NCI-H345 (cell line): ENCODE data around the gene CORO1A.
"Not testable (repeated sequence)": the region's sequence is repeated elsewhere in the genome, so short reads cannot be mapped to it uniquely, and the experiment has no call there.

Source experiments
- DNase-seq: peaks from one replicate; lab custom pipeline; 2025; lab: John Stamatoyannopoulos, UW

CORO1A gene

DNA sequence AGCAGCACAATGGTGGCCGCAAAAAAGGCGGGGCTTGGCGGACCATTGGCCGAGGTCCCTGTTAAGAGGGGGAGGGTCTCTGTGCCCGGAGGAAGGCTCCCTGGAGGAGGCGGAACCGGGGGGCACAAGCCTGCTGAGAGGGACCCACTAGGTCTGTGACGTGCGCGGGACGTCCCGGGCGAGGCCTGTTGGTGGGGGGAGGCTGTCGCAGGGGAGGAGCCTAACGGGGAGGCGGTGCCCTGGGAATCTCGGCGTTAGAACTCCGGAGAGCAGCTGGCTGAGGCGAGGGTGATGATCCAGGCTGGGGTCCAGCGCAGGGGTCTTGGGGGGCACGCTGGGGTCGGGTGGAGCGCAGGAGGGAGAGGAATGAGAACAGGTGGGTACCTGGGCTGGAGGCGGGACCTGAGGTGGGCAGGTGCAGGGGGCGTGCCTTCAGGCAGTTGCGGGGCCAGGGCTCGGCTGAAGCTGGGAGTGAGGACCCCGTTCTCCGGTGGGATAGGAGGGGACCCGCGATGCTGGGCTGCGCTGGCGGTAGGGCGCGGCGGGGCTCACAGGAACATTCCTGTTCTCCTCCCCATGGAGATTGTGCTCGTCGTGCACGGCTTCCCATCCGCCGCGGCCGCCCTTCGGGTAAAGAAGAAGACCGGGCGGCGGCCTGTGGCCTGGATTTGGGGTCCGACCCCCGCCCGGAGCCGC lies 22.3 kb downstream of the CORO1A start:
- DNase-seq = not testable (repeated sequence)

DNA sequence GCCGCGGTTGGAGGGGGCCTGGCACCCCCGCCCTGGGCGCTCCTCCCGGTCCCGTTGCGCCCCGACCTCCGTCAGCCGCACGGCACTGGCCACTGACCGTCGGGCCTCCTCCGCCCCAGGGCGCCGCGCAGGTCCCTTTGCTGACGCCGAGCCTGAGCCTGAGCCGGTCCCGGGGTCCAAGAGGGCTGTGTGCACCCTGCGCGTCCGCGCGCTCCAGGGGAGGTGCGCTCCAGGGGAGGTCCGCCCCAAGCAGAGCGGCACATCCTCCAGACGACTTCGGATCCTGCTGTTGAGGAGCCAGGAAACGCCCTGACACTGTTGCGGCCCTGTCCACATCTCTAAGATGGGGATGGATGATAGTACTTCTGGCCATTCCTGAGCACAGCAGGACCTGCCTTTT lies 22.9 kb downstream of the CORO1A start:
- DNase-seq = not testable (repeated sequence)

DNA sequence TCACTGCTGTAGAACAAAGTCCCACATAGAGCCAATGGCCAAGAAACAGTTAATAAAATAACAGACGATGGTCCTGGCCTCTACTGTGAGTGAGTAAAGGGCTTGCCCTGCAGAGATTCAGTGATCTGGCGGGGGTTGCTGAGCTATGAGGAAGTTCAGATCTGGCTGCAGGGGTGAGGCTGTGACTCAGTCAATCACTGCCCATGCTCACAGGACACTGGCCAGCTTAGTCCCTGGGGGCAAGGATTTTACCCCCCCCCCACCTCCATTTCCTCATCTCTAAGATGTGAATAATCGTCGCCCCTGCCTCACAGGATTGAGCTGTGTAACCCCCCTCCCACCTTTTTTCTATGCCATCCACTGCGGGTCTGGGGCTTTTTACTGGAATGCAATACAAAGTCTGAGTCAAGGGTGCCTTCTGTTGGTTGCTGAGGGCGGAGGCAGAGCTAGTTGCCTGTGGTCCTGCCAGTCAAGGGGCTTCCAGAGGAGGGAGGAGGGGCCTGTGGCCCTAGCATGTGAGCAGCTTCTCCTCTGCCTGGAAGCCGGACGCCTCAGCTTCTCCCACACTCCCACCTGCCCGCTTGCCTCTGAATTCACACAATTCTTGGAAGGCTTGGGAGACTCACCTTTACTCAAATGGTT lies 23.8 kb downstream of the CORO1A start:
- DNase-seq = not testable (repeated sequence)

DNA sequence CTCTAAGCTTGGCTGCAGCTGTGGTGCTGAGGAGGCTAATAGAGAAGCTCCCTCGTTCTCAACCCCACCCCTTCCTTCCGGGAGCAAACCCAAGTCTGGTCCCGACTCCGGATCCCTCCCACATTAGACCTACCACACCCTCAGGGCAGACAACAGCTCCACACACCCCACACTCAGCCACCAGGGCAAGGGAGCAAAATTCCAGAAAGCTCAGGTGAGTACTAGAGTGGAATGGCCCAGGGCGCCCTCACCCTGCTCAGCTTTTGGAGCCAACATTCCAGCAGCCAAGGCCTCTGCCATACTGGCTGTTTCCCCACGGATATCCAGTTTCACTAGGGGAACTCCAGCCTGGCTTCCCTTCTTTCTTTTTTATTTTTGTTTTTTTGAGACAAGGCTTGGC lies 25.6 kb downstream of the CORO1A start:
- not testable (repeated sequence) for DNase-seq

DNA sequence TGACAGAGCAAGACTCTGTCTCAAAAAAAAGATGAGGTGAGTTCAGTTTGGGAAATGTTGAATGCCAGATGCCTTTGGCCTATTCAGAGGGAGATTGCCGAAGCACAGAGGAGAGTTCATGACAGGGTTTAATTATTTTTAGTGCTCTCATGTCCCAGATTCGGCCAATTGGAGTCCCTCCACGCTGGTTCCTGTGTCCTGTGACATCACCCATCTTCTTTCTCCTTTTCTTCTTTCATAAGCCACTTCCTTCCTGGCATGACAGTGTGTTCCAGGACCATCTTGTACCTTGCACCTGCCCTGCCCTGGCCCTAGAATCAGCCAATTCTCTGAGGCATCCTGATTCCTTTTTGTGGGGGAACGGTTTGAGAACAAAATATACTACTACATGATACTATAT lies 28.0 kb downstream of the CORO1A start:
- DNase-seq = not testable (repeated sequence)

DNA sequence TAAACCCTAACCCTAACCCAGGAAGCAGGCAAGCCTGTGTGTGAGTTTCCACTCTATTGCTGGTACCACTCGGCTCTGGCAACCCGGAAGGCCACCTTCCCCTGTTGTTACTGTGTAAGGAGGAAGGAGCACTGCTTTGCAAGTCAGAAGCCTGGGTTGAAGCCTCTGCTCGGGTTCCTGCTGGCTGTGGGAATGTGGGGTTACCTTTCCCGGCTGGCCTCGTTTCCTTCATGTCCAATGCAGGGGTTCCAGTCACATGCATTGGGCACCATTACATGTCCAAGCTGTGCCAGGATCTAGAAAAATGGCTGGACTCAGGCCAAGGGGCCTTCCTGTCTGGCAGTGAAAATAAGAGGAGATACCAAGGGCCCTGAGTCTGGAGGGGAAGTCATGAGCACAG lies 33.7 kb downstream of the CORO1A start:
- not testable (repeated sequence) for DNase-seq
